Erythroblast (primary cell): ENCODE measurements around the gene GSK3A.

Source experiments
- GATA1 ChIP-seq: IDR thresholded peaks from 2 replicates; pipeline ENCODE4 v1.6.1; 2011; ENCODE audit warnings: low read depth, mild to moderate bottlenecking, control low read depth, low read length, moderate library complexity
- POLR2A ChIP-seq: IDR thresholded peaks from 2 replicates; pipeline ENCODE4 v1.6.1; 2011; ENCODE audit warnings: mild to moderate bottlenecking, low read length

DNA sequence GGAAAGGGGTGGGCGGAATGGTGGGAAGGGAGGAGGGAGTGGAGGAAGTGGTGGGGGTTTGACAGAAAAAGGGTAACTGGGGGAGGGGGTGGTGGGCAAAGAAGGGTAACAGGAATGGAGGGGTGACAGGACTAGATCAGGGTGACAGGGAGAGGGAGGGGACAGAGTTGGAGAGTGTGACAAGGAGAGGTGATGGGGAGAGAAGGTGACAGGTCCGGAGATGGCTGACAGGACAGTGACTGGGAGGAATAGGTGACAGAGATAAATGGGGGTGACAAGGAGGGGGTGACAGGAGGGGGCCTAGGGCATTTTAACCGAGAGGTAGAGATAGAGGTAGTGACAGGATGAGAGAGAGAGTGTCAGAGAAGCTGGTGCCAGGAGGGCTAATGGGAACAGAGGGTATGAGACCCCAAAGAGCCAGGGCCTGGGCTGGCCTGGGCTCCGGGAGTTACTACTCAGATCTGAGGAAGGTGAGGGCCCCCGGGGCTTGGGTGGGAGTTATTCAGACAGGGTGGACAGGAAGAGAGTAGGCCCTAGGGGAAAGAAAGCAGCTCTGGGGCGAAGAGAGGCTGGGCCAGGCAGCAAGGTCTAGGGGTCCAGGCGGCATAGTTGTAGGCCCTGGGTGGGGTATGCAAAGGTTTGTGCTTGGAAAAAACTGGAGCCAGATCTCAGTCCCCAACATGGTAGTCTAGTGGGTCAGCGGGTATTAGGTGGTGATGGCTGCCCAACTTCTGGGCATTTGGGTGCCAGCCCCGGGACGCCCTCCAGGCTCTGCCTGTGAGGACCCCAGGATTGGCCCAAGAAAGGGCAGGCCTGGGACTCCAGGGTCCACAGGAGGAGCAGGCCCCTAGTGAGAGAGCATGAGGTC lies 27.3 kb upstream of the GSK3A start:
- TF ChIP-seq GATA1 = no peak
- TF ChIP-seq POLR2A = no peak
